Mononuclear cell (primary cell): ENCODE results near the gene PIEZO1. TPM values are rescaled to one million over a fixed set of nuclear protein-coding genes. Genes with fewer than 3 reads are reported as not detected.

ENCODE experiments used
- H3K27me3 ChIP-seq: 2 replicates; pipeline ENCODE4 v1.6.0; 2011; ENCODE audit warnings: low read length, control low read depth; ENCODE audit not compliant: insufficient read depth
- H3K4me1 ChIP-seq: 2 replicates; pipeline ENCODE4 v1.5.1; 2011; ENCODE audit warnings: mild to moderate bottlenecking, low read length, control low read depth; ENCODE audit not compliant: insufficient read depth
- H3K4me3 ChIP-seq: 2 replicates; pipeline ENCODE4 v1.5.1; 2011; ENCODE audit warnings: mild to moderate bottlenecking, low read length, moderate library complexity
- H3K9me3 ChIP-seq: 2 replicates; pipeline ENCODE4 v1.5.1; 2011; ENCODE audit warnings: low read depth, mild to moderate bottlenecking, control low read depth, low read length
- total RNA-seq: library from RNA; depleted of rRNA; stranded (reverse); fragments of >200 nt; gene quantifications from one replicate; pipeline ENCODE4 v1.2.3, GENCODE V29; 2012

The PIEZO1 gene
- total RNA-seq, 1 donor: 54.5 TPM

DNA sequence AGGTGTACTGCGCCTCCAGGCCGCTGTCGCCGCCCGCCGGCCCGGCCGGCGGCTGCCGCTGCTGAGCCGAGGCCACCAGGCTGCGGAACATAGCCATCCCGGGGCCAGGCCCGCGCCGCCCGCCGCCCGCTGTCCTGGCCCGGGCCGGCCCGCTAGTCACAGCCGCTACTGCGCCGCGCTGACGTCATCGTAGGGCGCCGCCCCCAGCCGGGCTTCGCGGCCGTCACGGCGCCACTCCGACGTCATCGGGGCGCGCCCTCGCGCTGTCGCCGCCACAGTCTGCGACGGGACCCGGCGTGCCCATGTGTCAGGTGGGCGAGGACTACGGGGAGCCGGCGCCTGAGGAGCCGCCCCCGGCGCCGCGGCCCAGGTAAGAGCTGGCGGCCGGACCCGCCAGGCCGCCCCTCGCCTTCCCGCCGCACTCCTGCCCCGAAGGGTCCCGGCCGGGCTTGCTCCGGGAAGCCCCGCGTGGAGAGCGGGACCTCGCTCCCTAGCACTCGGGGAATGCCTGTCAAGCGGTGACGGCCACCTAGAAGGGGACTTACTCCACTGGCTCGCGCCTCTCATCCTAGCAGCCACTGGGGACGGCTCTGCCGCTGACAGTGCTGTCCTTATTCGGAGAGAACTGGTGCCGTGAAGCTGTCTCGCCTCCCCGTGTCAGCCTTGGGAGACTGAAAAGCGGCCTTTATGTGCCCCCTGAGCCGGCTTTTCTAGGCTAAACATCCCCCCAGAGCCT is 78.6 kb downstream of the PIEZO1 start, which contains the start of the genes CTU2 and RNF166:
TSS of gene CTU2 (plus strand) at position 275 of the 736 bp plus-strand sequence. CDS start at position 303, 28 bp downstream.
TSS of gene RNF166 (minus strand) at position 180 of the 736 bp plus-strand sequence. CDS start at position 97, 83 bp downstream.
- Histone ChIP-seq H3K9me3 (no peaks in the 10 kb centered on the region), H3K4me3 (peak within 1 kb of the TSS; percentile 88), H3K4me1 (peaks cover 51% of the 10 kb centered on the region), H3K27me3 (no peaks in the 10 kb centered on the region)

GRCh38 chr16:88705801-88706228 is 79.2 kb downstream of the PIEZO1 start:
- H3K4me1 ChIP-seq: peaks cover 56% of the 10 kb centered on the region
- no peaks in the 10 kb centered on the region for H3K27me3 ChIP-seq
- peak overlapping the region; percentile 88 for H3K4me3 ChIP-seq
- no peaks in the 10 kb centered on the region for H3K9me3 ChIP-seq

- Histone ChIP-seq H3K27me3 (no peaks in the 10 kb centered on the region), H3K4me1 (peaks cover 63% of the 10 kb centered on the region), H3K9me3 (no peaks in the 10 kb centered on the region), H3K4me3 (peak overlapping the region; percentile 88)
Observed at GRCh38 chr16:88705076-88705684, 79.8 kb downstream of the PIEZO1 start.

DNA sequence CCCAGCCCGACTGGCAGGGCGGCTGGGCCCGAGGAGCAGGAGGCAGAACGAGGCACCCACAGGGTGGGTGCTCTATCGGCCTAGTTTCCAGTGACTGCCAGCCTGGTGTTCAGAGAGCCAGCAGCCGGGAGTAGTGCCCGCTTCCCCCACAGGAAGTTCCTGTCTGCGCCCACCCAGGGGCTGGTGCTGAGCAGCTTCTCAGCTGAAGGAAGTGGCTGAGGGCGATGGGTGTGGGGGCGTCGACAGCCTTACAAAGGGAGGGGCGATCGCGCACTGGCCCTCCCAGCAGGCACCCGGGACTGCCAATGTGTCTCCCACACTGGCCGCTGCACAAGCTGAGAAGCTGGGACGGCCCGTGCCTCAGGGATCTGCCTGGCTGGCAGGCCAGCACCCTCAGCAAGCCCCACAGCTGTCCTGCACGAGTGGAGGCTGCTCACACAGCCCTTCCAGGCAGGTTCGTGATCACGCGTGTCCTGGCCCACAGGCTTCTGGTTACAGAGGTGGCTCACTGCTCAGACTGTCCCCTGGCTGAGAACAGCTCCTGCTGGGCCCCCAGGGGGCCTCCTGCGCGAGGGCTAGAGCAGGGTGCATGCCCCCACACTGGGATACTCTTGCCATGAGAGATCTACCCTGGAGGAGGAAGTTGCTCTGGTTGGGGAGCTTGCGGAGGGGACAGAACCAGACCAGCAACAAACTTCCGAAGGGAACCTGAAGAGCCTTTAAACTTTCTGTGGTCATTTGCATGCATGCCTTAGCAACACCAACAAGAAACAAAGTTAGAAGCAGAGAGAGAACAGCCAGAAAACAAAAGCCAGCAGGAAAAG is 81.3 kb downstream of the PIEZO1 start:
- Histone ChIP-seq H3K27me3 (no peaks in the 10 kb centered on the region), H3K4me1 (peaks cover 77% of the 10 kb centered on the region), H3K4me3 (peak overlapping the region; percentile 88), H3K9me3 (no peaks in the 10 kb centered on the region)

GRCh38 chr16:88702371-88703210 is 82.4 kb downstream of the PIEZO1 start:
- Histone ChIP-seq H3K9me3 (no peaks in the 10 kb centered on the region), H3K27me3 (no peaks in the 10 kb centered on the region), H3K4me3 (peak overlapping the region; percentile 88), H3K4me1 (peaks cover 88% of the 10 kb centered on the region)

DNA sequence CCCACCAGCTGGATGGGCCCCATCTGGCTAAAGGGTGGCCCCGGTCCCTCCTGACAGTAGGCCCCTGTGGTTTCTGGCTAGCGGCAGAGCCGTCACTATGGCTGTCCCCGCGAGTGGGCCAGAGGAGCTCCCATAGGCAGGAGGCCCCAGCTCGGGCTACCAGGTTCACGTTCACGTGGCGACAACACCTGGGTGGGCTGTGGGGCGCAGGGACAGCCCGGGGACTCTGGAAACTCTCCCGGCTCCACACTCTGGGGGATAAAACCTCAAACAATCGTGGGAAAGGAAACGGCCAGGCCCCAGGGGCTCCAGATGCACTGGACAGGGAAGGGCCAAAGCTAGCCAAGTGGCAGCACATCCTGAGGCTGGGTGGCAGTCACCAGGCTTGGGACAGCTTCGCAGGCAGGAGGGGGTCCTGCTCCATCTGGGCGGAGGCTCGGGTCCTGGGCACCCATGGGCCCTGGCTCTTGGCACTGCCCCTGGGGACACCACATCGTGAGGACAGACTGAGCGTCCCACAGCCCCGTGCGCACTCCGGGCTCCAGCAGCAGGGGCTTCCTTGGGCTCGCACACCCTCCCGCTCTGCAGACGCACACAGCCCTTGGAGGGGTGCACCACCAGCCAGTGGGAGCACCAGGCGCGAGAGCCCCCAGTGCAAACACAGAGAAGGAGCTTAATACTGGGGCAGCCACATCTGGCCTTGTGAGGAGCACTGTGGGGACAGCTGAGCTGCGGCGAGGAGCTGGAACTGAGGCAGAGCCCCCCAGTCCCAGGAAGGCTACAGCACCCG is 83.2 kb downstream of the PIEZO1 start:
- H3K4me1 ChIP-seq: peaks cover 83% of the 10 kb centered on the region
- H3K4me3 ChIP-seq: peak overlapping the region; percentile 88
- no peaks in the 10 kb centered on the region for H3K27me3 ChIP-seq
- no peaks in the 10 kb centered on the region for H3K9me3 ChIP-seq

- H3K27me3 ChIP-seq: no peaks in the 10 kb centered on the region
- H3K4me3 ChIP-seq: peak overlapping the region; percentile 88
- H3K4me1 ChIP-seq: peaks cover 79% of the 10 kb centered on the region
- no peaks in the 10 kb centered on the region for H3K9me3 ChIP-seq
Observed at GRCh38 chr16:88700636-88701482, 84.2 kb downstream of the PIEZO1 start.

- Histone ChIP-seq H3K4me1 (peaks cover 78% of the 10 kb centered on the region), H3K4me3 (peak overlapping the region; percentile 88), H3K9me3 (no peaks in the 10 kb centered on the region), H3K27me3 (no peaks in the 10 kb centered on the region)
Observed at GRCh38 chr16:88700322-88700635, 84.7 kb downstream of the PIEZO1 start.

- peaks cover 67% of the 10 kb centered on the region for H3K4me1 ChIP-seq
- no peaks in the 10 kb centered on the region for H3K9me3 ChIP-seq
- no peaks in the 10 kb centered on the region for H3K27me3 ChIP-seq
- no peak overlapping the region for H3K4me3 ChIP-seq
Observed at GRCh38 chr16:88699180-88699579, 85.8 kb downstream of the PIEZO1 start.

DNA sequence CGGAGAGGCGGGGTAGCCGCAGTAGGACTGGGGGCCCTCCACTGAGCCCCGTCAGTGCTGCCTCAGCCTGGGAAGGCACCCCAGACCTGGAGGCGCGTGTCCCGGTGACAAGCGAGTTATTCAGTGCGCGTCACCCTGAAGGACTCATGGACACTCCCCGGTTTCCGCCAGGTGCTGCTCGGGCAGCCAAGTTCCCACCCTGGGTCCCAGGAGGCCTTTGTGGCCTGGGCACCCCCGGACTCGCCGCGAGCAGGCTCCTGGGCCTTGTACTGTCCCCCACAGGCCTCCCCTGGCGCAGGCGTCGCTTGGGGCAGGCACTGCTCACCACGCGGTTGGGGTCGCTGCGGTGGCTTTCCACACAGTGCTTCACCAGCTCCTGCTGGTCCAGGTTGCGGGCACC is 86.4 kb downstream of the PIEZO1 start:
- Histone ChIP-seq H3K9me3 (no peaks in the 10 kb centered on the region), H3K4me1 (peaks cover 66% of the 10 kb centered on the region), H3K4me3 (no peak overlapping the region), H3K27me3 (no peaks in the 10 kb centered on the region)

DNA sequence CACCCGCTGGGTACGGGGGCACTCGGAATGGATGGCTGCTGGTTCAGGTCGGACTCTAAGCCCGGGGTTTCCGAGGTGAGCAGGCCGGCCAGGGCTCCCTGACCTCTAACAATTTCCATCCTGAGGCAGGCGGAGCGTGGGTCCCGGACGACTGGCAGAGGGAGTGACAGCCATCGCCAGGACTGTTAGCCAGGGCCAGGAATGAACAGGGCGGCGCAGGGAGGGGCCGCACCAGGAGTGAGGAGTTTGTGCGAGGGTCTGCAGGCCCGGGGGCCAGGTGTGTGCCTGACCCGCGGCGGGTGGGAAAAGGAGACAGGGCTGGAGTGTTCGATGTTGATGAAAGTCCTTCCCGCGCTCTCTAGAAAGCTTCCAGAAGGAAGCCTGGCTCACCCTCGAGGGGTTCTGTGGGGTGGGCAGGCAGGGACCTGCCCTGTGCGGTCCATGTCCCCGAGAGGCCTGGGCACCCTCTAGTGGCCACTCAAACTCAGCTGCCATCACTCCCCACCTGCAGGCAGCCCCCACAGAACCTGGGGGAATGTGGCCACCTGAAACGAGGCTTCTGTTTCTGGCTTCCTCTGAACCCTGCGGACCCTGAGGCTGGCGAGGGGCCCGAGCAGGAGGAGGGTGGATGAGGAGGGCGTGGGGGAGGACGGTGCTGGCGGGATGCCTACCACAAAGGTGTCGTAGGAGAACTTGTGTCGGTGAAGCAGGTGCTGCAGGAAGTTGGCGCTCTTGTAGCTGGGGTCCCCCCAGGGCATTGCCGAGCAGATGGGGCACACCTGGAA is 87.0 kb downstream of the PIEZO1 start:
- peaks cover 65% of the 10 kb centered on the region for H3K4me1 ChIP-seq

DNA sequence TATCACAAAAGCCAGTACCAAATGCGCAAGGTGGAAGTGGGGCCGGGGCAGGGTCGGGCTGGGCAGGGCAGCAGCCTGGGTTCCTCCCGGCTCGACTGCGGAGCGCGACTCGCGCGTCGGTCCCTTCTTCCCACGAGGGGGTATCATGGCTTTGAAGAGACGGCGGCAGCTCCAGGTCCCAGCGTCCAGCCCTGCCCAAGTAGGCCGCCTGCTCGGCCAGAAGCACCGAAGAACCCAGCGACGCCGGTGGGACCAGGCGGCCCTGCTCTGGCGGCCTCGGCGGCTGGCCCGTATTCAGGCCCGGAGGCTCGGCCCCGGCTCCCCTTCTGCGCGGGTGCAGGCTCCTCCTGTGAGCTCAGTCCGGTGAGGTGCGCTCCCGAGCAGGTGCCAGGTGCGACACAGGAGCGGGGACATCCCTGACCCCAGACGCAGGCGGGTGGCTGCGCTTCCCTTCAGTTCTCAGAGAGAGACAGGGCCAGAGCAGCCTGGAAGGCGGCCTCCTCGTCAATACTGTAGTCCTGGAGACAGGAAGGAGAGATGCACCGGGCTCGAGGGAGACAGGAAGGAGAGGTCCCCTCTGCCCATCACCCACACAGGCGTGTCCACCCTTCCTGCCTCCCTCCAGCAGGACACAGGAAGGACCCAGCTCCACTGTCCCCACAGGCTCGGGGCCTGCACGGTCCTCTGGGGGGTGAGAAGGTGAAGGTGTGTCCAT is 87.7 kb downstream of the PIEZO1 start:
- Histone ChIP-seq H3K27me3 (no peaks in the 10 kb centered on the region), H3K4me3 (no peak overlapping the region), H3K4me1 (peaks cover 65% of the 10 kb centered on the region), H3K9me3 (no peaks in the 10 kb centered on the region)

More for the DNA sequence above, 87.0 kb downstream of the PIEZO1 start:
- Histone ChIP-seq H3K4me3 (no peak overlapping the region), H3K27me3 (no peaks in the 10 kb centered on the region), H3K9me3 (no peaks in the 10 kb centered on the region)
